Measurements from ENCODE around the gene LMCD1.

Gene LMCD1

GRCh38 chr3:8548502-8549275 is 47.1 kb downstream of the LMCD1 start:
- H3K4me3 ChIP-seq (ENCODE audit: low read depth, low read length) = no peak overlapping the region
- no peak overlapping the region for H3K27ac ChIP-seq
- no peaks in the 10 kb centered on the region for H3K27me3 ChIP-seq (ENCODE audit: insufficient read depth, low read depth, severe bottlenecking)
- DNase-seq = no peak
- peaks cover 17% of the 10 kb centered on the region for H3K36me3 ChIP-seq
- H3K9me3 ChIP-seq (ENCODE audit: severe bottlenecking) = no peaks in the 10 kb centered on the region
- TF ChIP-seq CTCF (IDR thresholded peaks at IDR 0.05; ENCODE audit: low read depth, low read length) = no peak

GRCh38 chr3:8549354-8549753 is 47.7 kb downstream of the LMCD1 start:
- Histone ChIP-seq H3K27ac (no peak overlapping the region), H3K9me3 (ENCODE audit: severe bottlenecking) (no peaks in the 10 kb centered on the region), H3K36me3 (peaks cover 17% of the 10 kb centered on the region), H3K4me3 (ENCODE audit: low read depth, low read length) (no peak overlapping the region), H3K27me3 (ENCODE audit: insufficient read depth, low read depth, severe bottlenecking) (no peaks in the 10 kb centered on the region)
- TF ChIP-seq CTCF (IDR thresholded peaks at IDR 0.05; ENCODE audit: low read depth, low read length) = no peak
- DNase-seq = no peak

GRCh38 chr3:8550611-8551010 is 49.0 kb downstream of the LMCD1 start:
- Histone ChIP-seq H3K27me3 (ENCODE audit: insufficient read depth, low read depth, severe bottlenecking) (no peaks in the 10 kb centered on the region), H3K36me3 (peaks cover 17% of the 10 kb centered on the region), H3K9me3 (ENCODE audit: severe bottlenecking) (no peaks in the 10 kb centered on the region), H3K27ac (no peak overlapping the region), H3K4me3 (ENCODE audit: low read depth, low read length) (no peak overlapping the region)
- TF ChIP-seq CTCF (IDR thresholded peaks at IDR 0.05; ENCODE audit: low read depth, low read length) = no peak
- no peak for DNase-seq

GRCh38 chr3:8552223-8552762 is 50.7 kb downstream of the LMCD1 start:
- H3K4me3 ChIP-seq (ENCODE audit: low read depth, low read length) = no peak overlapping the region
- H3K9me3 ChIP-seq (ENCODE audit: severe bottlenecking) = no peaks in the 10 kb centered on the region
- TF ChIP-seq CTCF (IDR thresholded peaks at IDR 0.05; ENCODE audit: low read depth, low read length) = no peak
- H3K36me3 ChIP-seq = peaks cover 20% of the 10 kb centered on the region
- no peaks in the 10 kb centered on the region for H3K27me3 ChIP-seq (ENCODE audit: insufficient read depth, low read depth, severe bottlenecking)
- H3K27ac ChIP-seq = no peak overlapping the region
- DNase-seq = no peak

GRCh38 chr3:8553405-8553804 is 51.8 kb downstream of the LMCD1 start:
- Histone ChIP-seq H3K27me3 (ENCODE audit: insufficient read depth, low read depth, severe bottlenecking) (no peaks in the 10 kb centered on the region), H3K36me3 (peaks cover 20% of the 10 kb centered on the region), H3K9me3 (ENCODE audit: severe bottlenecking) (no peaks in the 10 kb centered on the region), H3K27ac (no peak overlapping the region), H3K4me3 (ENCODE audit: low read depth, low read length) (no peak overlapping the region)
- no peak for DNase-seq
- TF ChIP-seq CTCF (IDR thresholded peaks at IDR 0.05; ENCODE audit: low read depth, low read length) = no peak
